GM19193 (cell line): ENCODE measurements around the gene SDR42E2.

Source experiments
- POLR2A ChIP-seq: IDR thresholded peaks from 4 replicates; pipeline ENCODE4 v1.6.1; 2011; ENCODE audit not compliant: insufficient read depth, insufficient read length; ENCODE audit errors: extremely low read depth

Gene SDR42E2

DNA sequence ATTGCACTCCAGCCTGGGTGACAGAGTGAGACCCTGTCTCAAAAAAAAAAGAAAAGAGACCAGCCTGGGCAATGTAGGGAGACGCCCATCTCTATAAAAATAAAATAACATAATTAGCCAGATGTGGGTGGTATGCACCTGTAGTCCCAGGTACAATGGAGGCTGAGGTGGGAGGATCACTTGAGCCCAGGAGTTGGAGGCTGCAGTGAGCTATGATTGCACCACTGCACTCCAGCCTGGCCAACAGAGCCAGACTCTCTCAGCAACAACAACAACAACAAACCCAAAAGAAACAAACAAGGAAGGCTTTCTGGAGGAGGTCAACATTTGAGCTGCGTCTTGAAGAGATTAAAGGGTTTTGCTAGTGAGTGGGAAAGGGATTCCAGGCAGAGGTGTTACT, 52.1 kb downstream of the SDR42E2 start:
- TF ChIP-seq POLR2A = no peak

DNA sequence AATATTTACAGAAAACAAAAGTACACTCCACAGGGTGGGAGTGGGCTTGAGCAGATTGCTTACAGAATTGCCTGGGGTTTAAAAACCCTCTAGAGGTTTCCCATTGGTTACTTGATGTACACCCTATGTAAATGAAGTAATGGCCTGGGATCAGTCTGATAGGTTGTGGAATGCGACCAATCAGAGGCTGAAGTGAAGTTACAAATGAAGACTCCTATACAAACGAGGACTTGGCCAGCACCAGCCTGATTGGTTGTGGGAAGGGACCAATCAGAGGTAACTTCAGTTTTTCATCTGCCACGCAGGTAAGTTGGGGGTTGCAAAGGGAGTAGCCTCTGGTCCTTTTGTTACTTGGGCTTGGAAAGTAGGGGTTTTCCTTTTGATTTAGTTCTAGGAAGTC, 52.6 kb downstream of the SDR42E2 start:
- TF ChIP-seq POLR2A = no peak

DNA sequence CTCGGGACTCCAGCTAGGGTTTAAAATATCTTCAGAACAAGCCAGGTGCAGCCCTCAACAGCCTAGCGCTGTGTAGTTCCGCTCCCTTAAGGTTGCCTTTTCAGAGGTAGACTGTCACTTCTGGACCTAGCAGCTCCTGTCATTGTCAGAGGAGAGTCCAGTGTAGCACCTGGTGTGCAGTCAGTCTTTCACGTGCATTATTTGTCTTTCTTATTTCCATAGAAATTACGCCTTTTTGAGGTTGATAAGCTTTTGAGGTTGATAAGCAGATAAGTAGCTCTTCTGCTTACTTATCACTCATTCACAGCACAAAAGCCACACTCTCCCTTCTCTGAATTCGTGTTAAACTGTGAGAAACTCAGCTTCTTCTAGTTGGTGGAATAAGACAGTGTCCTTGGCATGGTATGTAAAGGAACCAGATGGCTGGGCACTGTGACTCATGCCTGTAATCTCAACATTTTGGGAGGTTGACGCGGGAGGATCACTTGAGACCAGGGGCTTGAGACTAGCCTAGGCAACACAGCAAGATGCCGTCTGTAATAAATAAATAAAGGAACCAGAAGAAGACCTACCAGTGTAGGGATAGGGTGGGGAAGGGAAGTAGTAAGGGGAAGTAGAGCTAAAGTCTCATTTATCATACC, 54.0 kb downstream of the SDR42E2 start:
- TF ChIP-seq POLR2A = no peak

DNA sequence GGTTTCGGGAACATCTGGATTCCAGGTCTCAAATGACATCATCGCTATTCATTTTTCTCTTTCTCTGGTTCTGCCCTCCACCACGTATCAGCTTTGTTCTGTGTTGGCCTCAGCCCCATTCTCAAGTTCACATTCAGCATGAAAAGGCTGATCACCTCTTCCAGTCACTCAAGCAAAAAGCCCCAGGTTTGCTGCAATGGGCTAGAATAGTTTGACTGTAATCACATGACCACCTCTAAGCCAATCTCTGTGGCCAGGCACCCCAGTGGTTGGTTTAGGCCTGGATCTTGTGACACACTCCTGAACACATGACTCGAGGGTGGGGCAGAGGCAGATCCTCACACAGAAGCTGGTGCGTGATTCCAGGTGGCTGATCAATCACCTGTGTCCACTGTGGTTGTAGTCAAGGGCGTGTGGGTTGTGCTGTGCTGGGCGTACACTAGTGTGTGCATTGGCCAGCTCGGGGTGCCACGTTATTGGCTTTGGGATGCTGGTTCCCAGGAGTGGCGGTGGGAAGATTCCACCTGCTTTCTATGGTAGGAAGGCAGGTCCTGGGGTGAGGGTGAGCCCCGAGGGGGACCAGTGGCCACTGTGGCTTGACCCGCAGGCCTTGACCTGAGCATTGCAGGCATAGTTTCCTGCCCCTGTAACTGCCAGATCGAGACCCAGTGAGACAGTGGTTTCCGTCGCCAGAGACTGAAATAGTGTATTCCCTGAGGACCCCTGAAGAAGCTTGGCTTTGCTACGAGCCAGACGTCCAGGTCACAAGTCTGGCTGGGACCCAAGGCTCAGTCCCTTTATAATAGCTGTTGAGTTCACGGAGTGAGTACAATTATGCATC, 55.8 kb downstream of the SDR42E2 start:
- peak; percentile 62 for TF ChIP-seq POLR2A

DNA sequence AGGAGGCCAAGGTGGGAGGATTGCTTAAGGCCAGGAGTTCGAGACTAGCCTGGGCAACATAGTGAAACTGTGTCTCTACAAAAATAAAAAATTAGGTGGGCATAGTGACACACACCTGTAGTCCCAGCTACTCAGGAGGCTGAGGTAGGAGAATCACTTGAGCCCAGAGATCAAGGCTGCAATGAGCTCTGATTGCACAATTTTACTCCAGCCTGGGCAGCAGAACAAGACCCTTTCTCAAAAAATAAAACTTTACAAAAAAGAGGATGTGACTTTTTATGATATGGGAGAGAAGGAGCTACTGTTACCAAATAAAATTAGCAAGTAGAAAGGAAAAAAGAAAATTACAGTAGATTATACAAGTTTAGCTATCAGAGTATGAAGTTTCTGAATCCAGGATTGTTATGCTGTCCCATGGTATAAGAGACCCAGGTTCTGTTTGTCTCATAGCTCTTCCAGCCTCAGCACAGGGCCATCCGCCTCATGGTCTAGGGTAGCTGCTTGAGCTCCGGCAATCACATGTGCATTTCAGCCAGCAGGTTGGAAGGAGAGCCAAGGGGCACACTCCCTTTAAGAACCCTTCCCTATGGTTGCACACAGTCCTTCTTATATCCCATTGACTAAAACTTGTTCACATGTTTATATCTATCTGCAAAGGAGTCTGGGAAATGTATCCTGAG, 57.2 kb downstream of the SDR42E2 start:
- TF ChIP-seq POLR2A = no peak

DNA sequence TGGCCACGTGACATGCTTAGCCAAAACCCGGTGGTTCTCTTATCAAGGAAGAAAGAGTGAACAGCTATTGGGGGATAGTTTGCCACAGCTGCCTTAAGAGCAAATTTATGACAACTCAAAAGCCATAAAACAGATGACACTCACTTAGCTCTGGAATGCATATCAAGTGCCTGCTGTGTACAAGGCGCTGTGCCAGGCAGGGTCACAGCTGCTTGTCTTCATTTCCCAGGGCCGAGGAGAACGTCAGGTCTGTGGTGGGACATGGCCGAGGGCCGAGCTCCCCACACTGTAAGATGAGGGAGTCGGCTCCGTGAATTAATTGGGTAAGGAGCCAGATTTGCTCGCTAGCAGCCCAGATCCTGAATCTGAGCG, 57.7 kb downstream of the SDR42E2 start:
- TF ChIP-seq POLR2A = no peak

DNA sequence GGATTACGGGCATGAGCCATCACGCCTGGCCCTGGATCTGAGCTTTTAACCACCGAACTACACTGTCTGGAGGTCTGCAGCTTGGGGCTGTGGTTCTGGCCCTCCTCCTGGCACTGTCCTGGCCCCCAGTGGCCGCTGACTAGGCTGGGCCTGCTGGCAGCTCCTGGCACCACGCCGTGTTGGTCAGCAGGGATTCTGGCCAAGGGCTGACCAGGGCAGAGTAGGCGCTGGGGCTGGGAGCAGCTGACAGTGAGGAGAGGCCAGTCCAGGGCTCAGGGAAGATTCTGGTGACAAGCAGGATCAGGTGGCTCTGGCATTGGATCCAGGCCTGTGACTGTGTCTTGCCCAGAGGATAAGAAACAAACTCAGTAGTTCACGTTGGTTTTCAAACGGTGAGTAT, 58.4 kb downstream of the SDR42E2 start:
- TF ChIP-seq POLR2A = no peak

DNA sequence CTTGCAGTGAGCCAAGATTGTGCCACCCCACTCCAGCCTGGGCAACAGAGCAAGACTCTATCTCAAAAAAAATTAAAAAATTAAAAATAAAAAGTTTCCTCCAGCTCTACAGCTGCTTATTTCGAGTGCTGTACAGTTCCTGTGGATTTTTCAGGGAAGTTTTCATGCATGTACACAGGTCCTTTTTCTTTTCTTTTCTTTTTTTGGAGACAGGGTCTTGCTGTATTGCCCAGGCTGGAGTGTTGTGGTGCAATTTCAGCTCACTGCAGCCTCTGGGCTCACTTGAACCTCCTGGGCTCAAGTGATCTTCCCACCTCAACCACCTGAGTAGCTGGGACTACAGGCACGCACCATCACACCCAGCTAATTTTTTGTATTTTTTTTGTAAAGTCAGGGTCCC, 59.7 kb downstream of the SDR42E2 start:
- TF ChIP-seq POLR2A = no peak

DNA sequence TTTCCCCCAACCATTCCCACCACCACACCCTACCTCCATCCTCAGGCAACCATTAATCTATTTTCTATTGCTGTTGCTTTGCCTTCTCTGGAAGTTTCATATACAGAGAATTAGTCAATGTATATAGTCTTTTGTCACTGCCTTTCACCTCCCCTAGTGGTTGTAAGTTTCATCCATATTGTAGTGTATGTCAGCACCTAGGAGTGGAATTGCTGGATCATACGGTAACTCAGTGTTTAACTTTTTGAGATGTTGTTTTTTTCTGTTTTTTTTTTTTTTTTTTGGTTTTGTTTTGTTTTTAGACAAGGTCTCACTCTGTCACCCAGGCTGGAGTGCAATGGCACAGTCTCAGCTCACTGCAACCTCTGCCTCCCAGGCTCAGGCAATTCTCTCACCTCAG, 60.7 kb downstream of the SDR42E2 start:
- no peak for TF ChIP-seq POLR2A

DNA sequence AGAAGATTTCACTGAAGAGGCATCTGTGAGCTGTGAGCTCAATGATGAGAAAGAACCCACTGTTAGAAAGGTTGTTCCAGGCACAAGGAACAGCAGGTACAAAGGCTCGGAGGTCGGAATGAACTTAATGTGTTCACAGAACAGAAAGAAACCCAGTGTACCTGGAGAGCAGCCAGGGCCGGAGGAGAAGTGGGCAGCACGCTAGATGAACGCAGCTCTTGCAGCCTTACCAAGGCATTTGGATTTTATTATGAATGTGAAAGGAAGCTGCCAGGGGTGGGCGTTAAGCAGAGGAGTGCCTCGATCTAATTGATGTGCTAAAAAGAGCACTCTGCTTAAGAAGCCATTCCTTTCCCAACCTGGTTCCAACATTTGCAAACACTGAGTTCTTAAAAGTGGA, 62.8 kb downstream of the SDR42E2 start:
- TF ChIP-seq POLR2A = no peak

DNA sequence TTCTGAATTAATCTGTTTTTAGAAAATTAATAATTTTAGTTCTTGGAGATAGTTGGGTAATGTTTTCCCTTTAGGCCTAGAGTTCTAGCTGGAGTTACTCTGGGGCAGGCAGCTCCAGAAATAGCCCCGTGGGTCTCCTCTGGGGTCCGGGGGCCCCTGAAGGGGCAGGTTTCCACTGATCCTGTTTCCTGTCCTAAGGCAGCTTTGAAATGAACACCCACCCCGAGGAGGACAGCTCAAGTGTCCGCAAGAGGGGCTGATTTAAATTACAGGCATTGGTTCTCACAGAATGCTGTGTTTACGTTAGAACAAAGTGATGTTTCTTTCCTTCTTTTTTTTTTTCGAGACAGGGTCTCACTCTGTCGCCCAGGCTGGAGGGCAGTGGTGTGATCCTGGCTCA, 67.6 kb downstream of the SDR42E2 start:
- no peak for TF ChIP-seq POLR2A

DNA sequence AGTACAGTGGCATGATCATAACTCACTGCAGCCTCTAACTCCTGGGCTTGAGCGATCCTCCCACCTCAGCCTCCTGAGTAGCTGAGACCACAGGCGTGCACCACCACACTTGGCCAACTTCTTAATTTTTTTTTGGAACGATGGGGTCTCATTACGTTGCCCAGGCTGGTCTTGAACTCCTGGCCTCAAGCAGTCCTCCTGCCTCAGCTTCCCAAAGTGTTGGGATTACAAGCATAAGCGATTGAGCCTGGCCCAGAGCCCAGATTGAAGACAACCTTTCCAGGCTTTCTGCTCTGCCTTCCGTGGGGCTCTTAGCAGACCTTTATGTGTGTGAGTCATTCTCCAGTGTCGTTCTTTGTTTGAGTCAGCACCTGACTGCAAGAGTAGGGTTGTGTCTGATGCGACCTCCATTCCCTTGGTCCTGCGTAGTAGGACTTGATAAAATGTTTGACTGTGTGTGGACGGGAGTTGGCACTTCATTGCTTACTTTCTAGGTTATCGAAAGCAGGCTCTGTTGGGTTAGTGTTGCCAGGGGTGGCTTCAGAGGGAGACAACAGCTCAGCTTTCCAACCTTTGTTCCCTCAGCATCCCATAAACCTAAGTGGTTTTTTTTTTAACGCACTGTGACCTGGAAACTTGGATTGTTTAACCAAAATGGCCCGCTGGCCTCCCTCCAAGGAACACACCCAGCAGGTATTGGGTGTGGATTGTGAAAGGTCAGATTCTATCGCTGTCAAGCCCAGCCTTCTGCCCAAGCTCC, 70.2 kb downstream of the SDR42E2 start:
- TF ChIP-seq POLR2A = no peak

DNA sequence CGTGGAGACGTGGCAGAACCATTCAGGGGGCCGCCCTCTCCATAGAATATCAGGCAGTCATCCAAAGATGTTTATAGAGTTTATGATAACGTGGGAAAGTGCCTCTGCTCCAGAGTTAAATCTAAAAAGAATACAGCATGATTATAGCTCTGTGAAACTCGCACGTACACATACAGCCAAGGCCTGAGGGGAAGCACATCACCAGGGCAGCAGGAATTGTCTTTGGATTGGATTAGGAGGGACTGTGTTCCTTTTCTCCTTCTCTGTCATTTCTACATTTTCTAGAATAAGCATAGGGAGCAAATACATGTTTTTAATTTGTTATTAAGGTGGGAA, 70.7 kb downstream of the SDR42E2 start:
- no peak for TF ChIP-seq POLR2A

DNA sequence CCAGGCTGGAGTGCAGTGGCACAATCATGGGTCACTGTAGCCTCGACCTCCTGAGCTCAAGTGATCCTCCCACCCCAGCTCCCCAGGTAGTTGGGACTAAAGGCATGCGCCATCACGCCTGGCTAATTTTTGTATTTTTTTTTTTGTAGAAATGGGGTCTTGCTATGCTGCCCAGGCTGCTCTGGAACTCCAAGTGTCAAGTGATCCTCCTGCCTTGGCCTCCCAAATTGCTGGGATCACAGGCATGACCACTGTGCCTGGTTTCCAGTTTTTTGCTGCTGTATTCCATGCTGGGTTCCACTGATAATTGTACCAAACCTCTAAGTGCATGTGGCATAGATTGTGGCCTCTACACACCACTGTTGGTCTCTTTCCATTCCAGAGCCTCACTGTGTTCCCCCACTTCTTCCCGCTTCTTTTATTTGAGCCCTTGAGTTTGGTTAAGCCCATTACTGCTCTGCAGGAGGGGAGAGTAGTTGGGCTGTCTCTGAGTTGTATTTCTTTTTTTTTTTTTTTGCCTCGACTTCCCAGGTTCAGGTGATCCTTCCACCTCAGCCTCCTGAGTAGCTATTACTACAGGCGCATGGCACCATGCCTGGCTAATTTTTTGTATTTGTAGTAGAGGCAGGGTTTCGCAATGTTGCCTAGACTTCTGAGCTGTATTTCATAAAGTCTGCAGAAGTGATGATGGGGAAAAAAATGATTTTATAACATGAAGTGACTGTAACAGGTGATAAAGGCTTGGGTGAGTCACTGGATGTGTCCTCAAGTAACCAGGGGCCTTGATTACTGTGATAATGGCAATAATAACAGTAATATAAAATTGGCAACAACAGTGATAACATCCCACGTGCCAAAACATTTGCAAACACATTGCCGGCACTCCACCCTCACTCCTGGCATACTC, 73.8 kb downstream of the SDR42E2 start:
- TF ChIP-seq POLR2A = no peak
